ENCODE results near the gene ARL11. TPM values are rescaled to one million over a fixed set of nuclear protein-coding genes. Genes with fewer than 3 reads are reported as not detected.
"Not testable (repeated sequence)": the region's sequence is repeated elsewhere in the genome, so short reads cannot be mapped to it uniquely, and the experiment has no call there.

The ARL11 gene
- total RNA-seq, 3 donors from 2014 or later = 1.3 to 2.3 (median 2.0) TPM

DNA sequence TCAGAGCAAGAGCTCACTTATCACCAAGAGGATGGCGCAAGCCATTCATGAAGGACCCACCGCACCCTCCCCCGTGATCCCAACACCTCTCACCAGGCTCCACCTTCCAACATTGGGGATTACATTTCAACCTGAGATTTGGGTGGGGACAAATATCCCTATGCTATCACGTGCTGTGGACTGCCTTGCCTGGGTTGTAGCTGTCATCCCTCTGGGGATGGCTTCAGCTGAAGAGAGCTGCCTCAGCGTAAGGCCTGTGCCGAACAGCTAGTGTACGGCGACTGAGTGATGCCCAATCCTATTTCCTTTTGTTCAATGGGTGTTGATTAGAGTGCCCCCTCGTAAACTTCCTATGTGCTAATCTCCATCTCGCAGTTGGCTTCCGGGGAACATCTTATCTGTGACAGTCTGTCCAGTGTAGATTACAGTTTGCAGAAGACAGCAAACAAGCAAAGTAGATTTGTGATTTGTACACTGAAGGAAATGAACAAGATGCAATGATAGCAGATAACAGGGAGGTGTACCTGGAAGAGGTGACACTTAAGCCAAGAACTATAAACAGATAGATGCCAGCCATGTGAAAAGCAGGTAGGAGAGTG lies 31.2 kb upstream of the ARL11 start:
- intact Hi-C loops (cut with DNase I, micrococcal nuclease) = no loop called here
- Histone ChIP-seq H3K9me3 (no peaks in the 10 kb centered on the region), H3K4me3 (no peak overlapping the region), H3K4me1 (ENCODE audit: low read depth) (no peaks in the 10 kb centered on the region), H3K36me3 (ENCODE audit: low read depth) (no peaks in the 10 kb centered on the region)
- TF ChIP-seq CTCF (IDR thresholded peaks at IDR 0.05) = no peak
- DNase-seq (no peak), ATAC-seq (no peak)

GRCh38 chr13:49602005-49602404 lies 26.3 kb upstream of the ARL11 start:
- H3K36me3 ChIP-seq (ENCODE audit: low read depth) = no peaks in the 10 kb centered on the region
- ATAC-seq (peak; percentile 46), DNase-seq (no peak)
- TF ChIP-seq CTCF (IDR thresholded peaks at IDR 0.05) = no peak
- H3K4me3 ChIP-seq = no peak overlapping the region
- intact Hi-C loops (cut with DNase I, micrococcal nuclease) = no loop called here
- H3K4me1 ChIP-seq (ENCODE audit: low read depth) = no peaks in the 10 kb centered on the region
- H3K9me3 ChIP-seq = no peaks in the 10 kb centered on the region

- ATAC-seq; DNase-seq; H3K4me1 ChIP-seq (ENCODE audit: low read depth); H3K9me3 ChIP-seq; intact Hi-C loops (cut with DNase I, micrococcal nuclease); H3K36me3 ChIP-seq (ENCODE audit: low read depth); H3K4me3 ChIP-seq: not testable (repeated sequence)
These were observed 25.7 kb upstream of the ARL11 start for GRCh38 chr13:49602615-49603014.

DNA sequence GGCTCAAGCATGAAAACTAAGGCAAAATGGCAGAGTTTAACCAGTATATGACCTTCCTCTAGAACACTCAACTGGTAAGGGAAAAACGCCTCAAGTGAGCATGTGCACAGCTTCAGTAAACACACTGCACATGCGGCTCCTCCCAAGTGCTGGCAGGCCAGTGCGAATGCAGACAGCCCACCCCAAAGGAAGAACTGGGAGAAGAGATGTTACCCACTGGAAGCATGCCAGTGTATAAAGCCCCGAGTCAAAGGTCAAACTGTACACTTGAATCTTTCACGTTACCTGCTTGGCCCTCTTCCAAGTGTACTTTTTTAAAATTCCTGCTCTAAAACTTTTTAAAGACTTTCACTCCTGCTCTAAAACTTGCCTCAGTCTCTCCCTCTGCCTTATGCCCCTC lies 23.7 kb upstream of the ARL11 start:
- intact Hi-C loops (cut with DNase I, micrococcal nuclease) = no loop called here
- ATAC-seq = peak; percentile 4
- H3K4me1 ChIP-seq (ENCODE audit: low read depth) = no peaks in the 10 kb centered on the region
- no peak overlapping the region for H3K4me3 ChIP-seq
- no peak for DNase-seq
- no peak for TF ChIP-seq CTCF (IDR thresholded peaks at IDR 0.05)
- H3K36me3 ChIP-seq (ENCODE audit: low read depth) = no peaks in the 10 kb centered on the region
- no peaks in the 10 kb centered on the region for H3K9me3 ChIP-seq

- intact Hi-C loops (cut with DNase I, micrococcal nuclease) = loop anchor here in 1 of 2 donors (2.0 kb wide), 1 partner anchor 306 kb away; no protein-coding TSS in a partner anchor
- ATAC-seq (peak; percentile 99), DNase-seq (peak; percentile 85 to 92 (median 87))
- Histone ChIP-seq H3K4me1 (ENCODE audit: low read depth) (no peaks in the 10 kb centered on the region), H3K4me3 (no peak overlapping the region), H3K36me3 (ENCODE audit: low read depth) (no peaks in the 10 kb centered on the region), H3K9me3 (no peaks in the 10 kb centered on the region)
- peak; percentile 50 for TF ChIP-seq CTCF (IDR thresholded peaks at IDR 0.05)
These were observed 21.3 kb upstream of the ARL11 start for GRCh38 chr13:49606747-49607648.

- intact Hi-C loops (cut with DNase I, micrococcal nuclease) = loop anchor here in 1 of 2 donors (2.0 kb wide), 1 partner anchor 307 kb away; no protein-coding TSS in a partner anchor
- Histone ChIP-seq H3K9me3 (no peaks in the 10 kb centered on the region), H3K4me1 (ENCODE audit: low read depth) (no peaks in the 10 kb centered on the region), H3K36me3 (ENCODE audit: low read depth) (no peaks in the 10 kb centered on the region), H3K4me3 (no peak overlapping the region)
- ATAC-seq (no peak), DNase-seq (no peak)
- TF ChIP-seq CTCF (IDR thresholded peaks at IDR 0.05) = no peak
These were observed 20.5 kb upstream of the ARL11 start for GRCh38 chr13:49607761-49608160.

Data from mucosa of descending colon (tissue), 3 donors.